DND-41 (cell line): ENCODE results near the gene DYRK1A.

Source experiments
- ATAC-seq: fragments of 200-7000 bp; cut with Tn5 transposase; 3 replicates; pipeline ENCODE4 v1.9.1; 2021; ENCODE audit warnings: low read depth; ENCODE audit not compliant: insufficient read depth
- DNase-seq: peaks from one replicate; pipeline ENCODE4 v3.0.0-alpha.2; 2020
- H2AFZ ChIP-seq: 2 replicates; pipeline ENCODE4 v1.6.0; 2012; ENCODE audit warnings: low read depth, low read length
- H3K27ac ChIP-seq: 2 replicates; pipeline ENCODE4 v1.5.1; 2012; ENCODE audit warnings: low read length, inconsistent platforms
- H3K27me3 ChIP-seq: fragments of 200-600 bp; sonication (generic); 2 replicates; pipeline ENCODE4 v1.6.0; 2012; ENCODE audit warnings: low read length, mild to moderate bottlenecking, inconsistent platforms; ENCODE audit not compliant: insufficient read depth, poor library complexity
- H3K36me3 ChIP-seq: 2 replicates; pipeline ENCODE4 v1.5.1; 2012; ENCODE audit warnings: low read length, inconsistent platforms; ENCODE audit not compliant: insufficient read depth
- H3K4me1 ChIP-seq: 2 replicates; pipeline ENCODE4 v1.5.1; 2012; ENCODE audit warnings: mild to moderate bottlenecking, low read length; ENCODE audit not compliant: insufficient read depth
- H3K4me2 ChIP-seq: 2 replicates; pipeline ENCODE4 v1.6.0; 2012; ENCODE audit warnings: mild to moderate bottlenecking, moderate library complexity, low read length, inconsistent platforms; ENCODE audit not compliant: insufficient read depth
- H3K4me3 ChIP-seq, 2 experiments: fragments of 200-600 bp in 1 of 2; shearing (Covaris generic) in 1 of 2; 2 replicates each; pipeline ENCODE4 v1.5.1; 2012 to 2016; ENCODE audit warnings: inconsistent platforms in 2 of 2, low read length in 2 of 2, mild to moderate bottlenecking in 2 of 2, low read depth in 1 of 2, moderate library complexity in 1 of 2
- H3K79me2 ChIP-seq: 2 replicates; pipeline ENCODE4 v1.6.0; 2012; ENCODE audit warnings: low read length, inconsistent platforms; ENCODE audit not compliant: insufficient read depth
- H3K9ac ChIP-seq: 2 replicates; pipeline ENCODE4 v1.6.0; 2012; ENCODE audit warnings: low read depth, mild to moderate bottlenecking, inconsistent platforms, low read length, moderate library complexity
- H3K9me3 ChIP-seq: 2 replicates; pipeline ENCODE4 v1.5.1; 2012; ENCODE audit warnings: low read length, moderate library complexity, mild to moderate bottlenecking, inconsistent platforms; ENCODE audit not compliant: insufficient read depth, severe bottlenecking
- H4K20me1 ChIP-seq: 2 replicates; pipeline ENCODE4 v1.6.0; 2012; ENCODE audit warnings: low read length; ENCODE audit not compliant: insufficient read depth
- EZH2 ChIP-seq: IDR thresholded peaks from 3 replicates; pipeline ENCODE4 v1.6.1; 2012; ENCODE audit warnings: borderline replicate concordance, low read depth, mild to moderate bottlenecking, moderate library complexity, low read length, inconsistent platforms; ENCODE audit not compliant: severe bottlenecking
- TF ChIP-seq, protein P1 (sequence below): IDR thresholded peaks from 2 replicates; pipeline ENCODE4 v1.5.1; 2012; ENCODE audit warnings: borderline replicate concordance, low read length, moderate library complexity, mild to moderate bottlenecking; ENCODE audit not compliant: poor library complexity, severe bottlenecking; ENCODE audit errors: extremely low read depth

The DYRK1A gene

DNA sequence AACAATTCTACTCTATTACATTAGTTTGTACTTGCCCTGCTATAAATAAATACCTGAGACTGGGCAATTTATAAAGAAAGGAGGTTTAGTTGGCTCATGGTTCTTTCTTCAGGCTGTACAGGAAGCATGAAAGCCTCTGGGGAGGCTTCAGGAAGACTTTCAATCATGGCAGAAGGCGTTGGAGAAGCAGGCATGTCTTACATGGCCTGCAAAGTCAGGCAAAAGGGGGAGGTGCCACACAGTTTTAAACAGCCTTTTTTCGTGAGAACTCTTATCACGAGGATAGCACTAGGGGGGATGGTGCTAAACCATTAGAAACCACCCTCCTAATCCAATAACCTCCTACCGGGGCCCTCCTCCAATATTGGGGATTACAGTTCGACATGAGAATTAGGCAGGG, 102.9 kb downstream of the DYRK1A start:
- ATAC-seq, result no peak
- Histone ChIP-seq H2AFZ (no peak overlapping the region), H3K27ac (no peak overlapping the region), H3K4me1 (no peaks in the 10 kb centered on the region), H3K79me2 (peaks cover 99% of the 10 kb centered on the region), H3K4me3 (no peak overlapping the region), H3K9ac (no peak overlapping the region), H3K9me3 (no peaks in the 10 kb centered on the region), H3K4me2 (no peak overlapping the region), H3K27me3 (no peaks in the 10 kb centered on the region), H4K20me1 (peaks cover 63% of the 10 kb centered on the region), H3K36me3 (peaks cover 54% of the 10 kb centered on the region)
- TF ChIP-seq, protein P1, sequence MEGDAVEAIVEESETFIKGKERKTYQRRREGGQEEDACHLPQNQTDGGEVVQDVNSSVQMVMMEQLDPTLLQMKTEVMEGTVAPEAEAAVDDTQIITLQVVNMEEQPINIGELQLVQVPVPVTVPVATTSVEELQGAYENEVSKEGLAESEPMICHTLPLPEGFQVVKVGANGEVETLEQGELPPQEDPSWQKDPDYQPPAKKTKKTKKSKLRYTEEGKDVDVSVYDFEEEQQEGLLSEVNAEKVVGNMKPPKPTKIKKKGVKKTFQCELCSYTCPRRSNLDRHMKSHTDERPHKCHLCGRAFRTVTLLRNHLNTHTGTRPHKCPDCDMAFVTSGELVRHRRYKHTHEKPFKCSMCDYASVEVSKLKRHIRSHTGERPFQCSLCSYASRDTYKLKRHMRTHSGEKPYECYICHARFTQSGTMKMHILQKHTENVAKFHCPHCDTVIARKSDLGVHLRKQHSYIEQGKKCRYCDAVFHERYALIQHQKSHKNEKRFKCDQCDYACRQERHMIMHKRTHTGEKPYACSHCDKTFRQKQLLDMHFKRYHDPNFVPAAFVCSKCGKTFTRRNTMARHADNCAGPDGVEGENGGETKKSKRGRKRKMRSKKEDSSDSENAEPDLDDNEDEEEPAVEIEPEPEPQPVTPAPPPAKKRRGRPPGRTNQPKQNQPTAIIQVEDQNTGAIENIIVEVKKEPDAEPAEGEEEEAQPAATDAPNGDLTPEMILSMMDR, result no peak
- no peak for TF ChIP-seq EZH2
- no peak for DNase-seq

DNA sequence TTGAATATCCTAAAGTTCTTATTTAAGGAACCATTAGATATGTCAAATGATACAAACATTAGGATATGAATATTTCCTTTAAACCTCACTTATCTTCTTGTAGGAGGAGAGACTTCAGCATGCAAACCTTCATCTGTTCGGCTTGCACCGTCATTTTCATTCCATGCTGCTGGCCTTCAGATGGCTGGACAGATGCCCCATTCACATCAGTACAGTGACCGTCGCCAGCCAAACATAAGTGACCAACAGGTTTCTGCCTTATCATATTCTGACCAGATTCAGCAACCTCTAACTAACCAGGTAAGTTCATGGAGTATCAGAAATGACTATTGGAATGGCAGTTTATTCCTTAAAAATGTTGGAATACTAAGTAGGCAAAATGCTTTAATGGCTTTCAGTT, 106.0 kb downstream of the DYRK1A start:
- H3K9ac ChIP-seq, result no peak overlapping the region
- no peaks in the 10 kb centered on the region for H3K4me1 ChIP-seq
- H3K27me3 ChIP-seq, result no peaks in the 10 kb centered on the region
- H3K79me2 ChIP-seq, result peaks cover 99% of the 10 kb centered on the region
- DNase-seq, result no peak
- no peak overlapping the region for H3K4me2 ChIP-seq
- TF ChIP-seq, protein P1, result no peak
- no peak for TF ChIP-seq EZH2
- peaks cover 68% of the 10 kb centered on the region for H3K36me3 ChIP-seq
- no peak overlapping the region for H3K4me3 ChIP-seq
- no peak overlapping the region for H3K27ac ChIP-seq
- H3K9me3 ChIP-seq, result no peaks in the 10 kb centered on the region
- ATAC-seq, result no peak
- H4K20me1 ChIP-seq, result peaks cover 77% of the 10 kb centered on the region
- H2AFZ ChIP-seq, result no peak overlapping the region

DNA sequence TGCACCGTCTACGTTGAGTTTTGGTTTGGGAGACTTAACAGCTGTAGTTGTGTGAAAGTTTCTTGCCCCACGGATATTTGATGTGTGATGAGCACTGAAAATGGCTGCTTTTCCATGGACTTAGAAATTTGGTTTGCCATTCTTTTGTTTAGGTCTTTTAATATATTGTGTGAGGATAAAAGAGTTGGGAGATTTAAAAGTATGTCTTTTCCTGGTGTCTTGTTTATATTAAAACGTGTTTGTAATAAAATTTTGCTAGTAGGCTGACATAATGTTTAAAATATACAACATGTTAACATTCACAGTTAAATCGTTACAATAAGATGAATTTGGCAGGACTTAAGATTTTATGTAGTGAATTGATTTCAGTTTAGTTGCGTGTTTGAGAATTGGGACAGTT, 106.9 kb downstream of the DYRK1A start:
- Histone ChIP-seq H2AFZ (no peak overlapping the region), H3K27me3 (no peaks in the 10 kb centered on the region), H3K4me2 (no peak overlapping the region), H3K27ac (no peak overlapping the region), H3K4me3 (no peak overlapping the region), H3K36me3 (peaks cover 67% of the 10 kb centered on the region), H4K20me1 (peaks cover 74% of the 10 kb centered on the region), H3K4me1 (no peaks in the 10 kb centered on the region), H3K9ac (no peak overlapping the region), H3K9me3 (no peaks in the 10 kb centered on the region), H3K79me2 (peaks cover 97% of the 10 kb centered on the region)
- ATAC-seq, result no peak
- DNase-seq, result no peak
- TF ChIP-seq EZH2, result no peak
- TF ChIP-seq, protein P1, result no peak

DNA sequence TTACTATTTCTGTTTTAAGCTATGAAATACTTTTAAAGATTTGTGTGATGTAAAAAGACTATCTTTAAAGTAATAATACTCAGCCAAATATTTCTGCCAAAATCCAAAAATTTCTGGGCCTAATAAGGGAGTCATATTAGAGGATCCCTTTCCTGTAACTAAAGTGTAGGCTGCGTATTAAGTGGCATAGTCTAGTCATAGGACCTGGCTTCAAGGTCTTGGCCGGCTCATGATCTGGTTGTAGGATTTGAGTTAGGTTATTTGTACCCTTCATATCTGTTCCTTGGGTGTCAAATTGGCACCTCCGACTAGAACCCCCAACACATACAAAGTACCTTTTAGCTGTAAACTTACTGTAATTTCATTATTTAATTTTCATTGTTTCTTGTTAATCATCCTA, 107.8 kb downstream of the DYRK1A start:
- no peak overlapping the region for H3K4me2 ChIP-seq
- peaks cover 95% of the 10 kb centered on the region for H3K79me2 ChIP-seq
- H3K27ac ChIP-seq, result no peak overlapping the region
- no peak overlapping the region for H3K9ac ChIP-seq
- H3K27me3 ChIP-seq, result no peaks in the 10 kb centered on the region
- H3K4me3 ChIP-seq, result no peak overlapping the region
- peaks cover 72% of the 10 kb centered on the region for H3K36me3 ChIP-seq
- H4K20me1 ChIP-seq, result peaks cover 72% of the 10 kb centered on the region
- ATAC-seq (no peak), DNase-seq (no peak)
- no peak for TF ChIP-seq EZH2
- TF ChIP-seq, protein P1, result no peak
- H2AFZ ChIP-seq, result no peak overlapping the region
- H3K4me1 ChIP-seq, result no peaks in the 10 kb centered on the region
- H3K9me3 ChIP-seq, result no peaks in the 10 kb centered on the region
